LoVo (cell line): Measurements from ENCODE around the gene GLRA1.
A peak's percentile ranks its signal among the peaks of the same experiment; 100 is the strongest.

Source experiments
- DNase-seq: peaks from one replicate; pipeline ENCODE4 v3.0.0-alpha.2; 2016; ENCODE audit warnings: low spot score

The GLRA1 gene

DNA sequence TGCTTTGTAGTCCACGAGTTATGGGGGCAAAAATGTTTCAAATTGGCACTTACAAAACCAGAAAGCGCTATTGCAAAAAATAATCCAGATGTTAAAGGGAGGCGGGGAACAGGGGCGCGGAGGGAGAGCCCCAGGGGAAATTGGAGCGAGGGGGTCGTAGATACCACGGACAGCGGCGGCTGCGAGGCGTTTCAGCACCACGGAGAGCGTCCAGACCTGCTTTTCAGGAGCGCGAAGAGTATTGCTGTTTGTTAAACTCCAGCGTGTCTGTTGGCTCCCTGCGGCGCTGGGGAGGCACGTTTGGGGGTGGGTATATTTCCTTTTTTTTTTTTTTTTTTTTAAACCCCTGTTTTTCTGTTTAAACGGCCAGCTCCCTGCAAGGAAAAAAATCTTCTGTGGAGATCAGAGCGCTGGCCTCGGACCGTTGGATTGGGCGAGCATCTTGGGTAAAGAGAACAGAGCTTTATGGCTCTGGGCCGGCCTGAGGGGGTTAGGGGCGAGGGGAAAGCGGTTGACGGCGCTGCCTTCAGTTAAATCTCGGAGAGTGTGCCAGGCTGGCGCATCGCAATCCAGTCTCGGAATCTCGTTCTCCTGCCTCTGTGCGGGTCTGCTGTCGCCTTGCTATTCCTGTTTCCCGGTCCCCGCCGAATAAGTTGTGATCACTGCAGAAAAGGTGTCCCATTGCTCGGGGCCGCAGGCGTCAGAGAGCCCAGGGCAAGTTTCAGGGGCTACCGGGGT, at the start of gene GLRA1:
GLRA1 (minus strand) TSS at position 288 of the 738 bp plus-strand sequence. CDS start 302 bp downstream, outside the sequence.
- DNase-seq = peak; percentile 64

DNA sequence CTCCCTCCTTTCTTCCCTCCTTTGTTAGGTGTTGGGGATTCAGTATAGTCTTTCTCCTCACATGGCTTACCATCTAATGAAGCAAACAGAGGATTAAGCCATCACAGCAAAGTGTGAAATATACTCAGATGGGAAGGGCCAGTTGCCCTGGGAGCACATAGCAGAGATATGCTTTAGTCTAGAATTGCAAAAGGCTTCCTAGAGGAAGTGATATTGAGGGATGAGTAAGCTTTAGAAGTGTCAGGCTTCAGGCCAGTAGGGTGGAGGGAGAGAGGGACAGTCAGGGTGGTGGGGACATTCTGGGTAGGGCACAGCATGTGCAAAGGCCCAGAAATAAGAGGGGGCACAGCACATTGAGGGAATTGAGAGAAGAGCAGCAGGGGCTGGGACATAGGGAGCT, 46.2 kb upstream of the GLRA1 start:
- DNase-seq = no peak

DNA sequence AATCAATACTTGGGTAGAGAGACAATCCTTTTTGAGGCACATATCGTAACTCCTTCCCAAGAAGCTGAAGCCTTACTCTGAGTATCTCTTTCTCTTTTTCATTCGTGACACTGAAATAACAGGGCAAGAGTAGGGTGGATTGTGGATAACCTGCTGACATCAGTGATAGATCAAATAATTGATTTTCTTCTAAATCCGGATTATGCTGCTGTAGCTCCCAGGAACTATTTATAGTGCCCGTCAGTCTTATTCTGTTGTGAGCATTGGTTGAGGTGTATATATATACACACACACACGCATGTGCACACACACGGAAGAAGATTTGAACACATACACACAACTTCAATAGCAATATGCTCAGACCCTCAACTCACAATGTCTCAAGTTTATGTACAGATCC, 43.2 kb upstream of the GLRA1 start:
- no peak for DNase-seq

DNA sequence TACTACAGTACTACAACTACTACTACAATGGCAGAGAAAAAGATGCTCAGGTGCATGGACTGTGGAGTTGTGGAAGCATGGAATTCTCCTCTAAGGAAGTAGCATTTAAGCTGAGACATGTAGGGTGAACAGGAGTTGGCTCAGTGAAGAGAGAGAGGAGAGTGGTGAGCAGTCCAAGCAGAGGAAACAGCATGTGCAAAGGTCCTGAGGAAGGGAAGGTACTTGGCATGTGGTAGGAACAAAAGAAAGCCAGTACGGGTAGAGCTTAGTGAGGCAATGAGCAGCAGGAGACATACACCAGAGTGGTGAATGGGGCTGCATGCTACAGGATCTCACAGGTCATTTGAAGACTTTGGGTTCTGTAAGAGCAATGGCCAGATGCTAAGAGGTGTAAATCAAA, 41.4 kb upstream of the GLRA1 start:
- DNase-seq = no peak

GRCh38 chr5:151964471-151964870, 39.8 kb upstream of the GLRA1 start:
- DNase-seq = no peak

DNA sequence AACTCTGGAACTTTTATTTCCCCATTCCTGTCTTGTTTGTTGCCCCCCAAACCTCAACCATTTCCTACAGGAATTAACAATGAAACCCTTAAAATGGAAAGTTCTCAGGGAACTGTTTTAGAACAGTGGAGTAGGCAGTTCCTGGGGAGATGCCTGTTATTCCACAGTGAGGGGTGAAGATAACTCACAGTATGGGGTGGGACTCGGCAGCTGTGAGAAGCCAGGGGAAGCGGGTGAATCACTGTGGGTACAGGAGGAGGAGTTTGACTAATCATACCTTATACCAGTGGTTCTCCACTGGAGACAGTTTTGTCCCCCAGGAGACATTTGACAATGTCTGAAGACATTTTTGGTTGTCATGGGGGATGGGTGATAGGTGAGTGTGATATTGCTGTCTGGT, 36.9 kb upstream of the GLRA1 start:
- DNase-seq = no peak

DNA sequence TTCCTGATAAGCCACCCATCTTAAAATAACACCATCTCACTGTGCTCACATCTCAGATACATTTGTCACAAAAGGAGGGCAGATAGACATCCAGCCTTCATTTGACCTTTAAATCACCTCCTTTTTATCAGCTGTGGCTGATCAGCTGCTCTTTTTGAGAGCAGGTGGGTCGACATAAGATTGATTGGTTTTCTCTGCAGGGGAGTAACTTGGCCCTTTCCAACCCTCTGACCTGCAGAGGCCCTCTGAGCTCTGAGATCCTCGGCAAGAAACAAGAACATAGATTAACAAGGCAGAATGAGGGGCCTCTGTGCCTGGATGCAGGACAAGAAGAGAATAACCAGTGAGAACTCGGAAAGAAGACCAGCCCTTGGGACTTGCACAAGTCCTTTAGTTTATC, 33.5 kb upstream of the GLRA1 start:
- DNase-seq = no peak

DNA sequence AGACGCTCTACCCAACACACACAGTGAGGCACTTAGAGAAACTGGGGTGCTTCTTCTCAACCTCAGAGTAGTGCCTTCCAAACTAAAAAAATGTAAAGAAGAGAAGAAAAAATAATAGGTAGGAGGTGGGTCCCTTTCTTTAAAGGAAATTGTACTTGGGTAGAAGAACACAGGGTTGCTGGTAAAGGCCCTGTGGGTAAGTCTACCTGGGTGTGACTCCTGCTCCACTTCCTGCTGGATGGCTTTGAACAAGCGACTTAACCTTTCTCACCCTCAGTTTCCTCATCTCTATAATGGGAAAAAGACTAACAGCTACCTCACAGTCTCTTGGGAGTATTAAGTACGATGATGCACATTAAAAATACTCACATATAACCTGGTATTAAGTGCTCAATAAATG, 32.1 kb upstream of the GLRA1 start:
- no peak for DNase-seq

DNA sequence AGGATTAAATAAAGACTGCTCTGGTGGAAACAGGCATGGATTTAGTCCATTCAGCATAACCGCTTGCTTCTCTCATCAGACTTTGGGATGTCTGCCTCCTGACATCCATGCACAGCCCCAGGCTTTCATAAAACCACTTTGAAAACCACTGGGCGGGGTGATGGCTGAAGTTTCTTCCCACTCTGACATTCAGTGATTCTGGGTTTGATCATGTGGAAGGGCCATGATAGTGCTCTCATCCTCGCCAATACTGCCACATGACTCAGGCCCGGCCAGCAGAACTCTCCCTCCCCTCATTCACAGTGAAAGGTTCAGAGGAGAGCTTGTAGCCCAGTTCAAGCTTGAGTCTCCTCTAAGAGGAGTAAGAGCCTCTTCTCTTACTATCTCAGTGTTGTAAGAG, 29.6 kb upstream of the GLRA1 start:
- DNase-seq = no peak

GRCh38 chr5:151953833-151954232, 29.2 kb upstream of the GLRA1 start:
- DNase-seq = no peak

DNA sequence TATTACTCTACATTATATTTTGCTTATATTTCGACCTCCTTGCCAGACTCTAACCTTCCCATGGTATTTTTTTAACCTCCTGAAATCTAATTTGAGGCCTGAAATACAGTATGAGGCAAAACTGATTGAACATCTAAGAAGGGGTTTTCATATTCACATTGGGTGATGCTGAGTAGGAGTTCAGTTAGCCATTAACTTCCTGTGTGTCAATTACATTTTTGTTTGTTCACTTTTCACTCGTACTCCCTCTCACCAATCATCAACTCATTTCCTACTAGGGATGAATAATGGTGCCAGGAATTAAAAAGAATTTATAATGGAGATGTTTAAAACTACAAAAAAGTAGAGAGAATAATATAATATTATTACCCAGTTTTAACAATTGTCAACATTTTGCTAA, 27.6 kb upstream of the GLRA1 start:
- no peak for DNase-seq

GRCh38 chr5:151950706-151951105, 26.1 kb upstream of the GLRA1 start:
- no peak for DNase-seq

GRCh38 chr5:151949701-151950308, 25.2 kb upstream of the GLRA1 start:
- no peak for DNase-seq

DNA sequence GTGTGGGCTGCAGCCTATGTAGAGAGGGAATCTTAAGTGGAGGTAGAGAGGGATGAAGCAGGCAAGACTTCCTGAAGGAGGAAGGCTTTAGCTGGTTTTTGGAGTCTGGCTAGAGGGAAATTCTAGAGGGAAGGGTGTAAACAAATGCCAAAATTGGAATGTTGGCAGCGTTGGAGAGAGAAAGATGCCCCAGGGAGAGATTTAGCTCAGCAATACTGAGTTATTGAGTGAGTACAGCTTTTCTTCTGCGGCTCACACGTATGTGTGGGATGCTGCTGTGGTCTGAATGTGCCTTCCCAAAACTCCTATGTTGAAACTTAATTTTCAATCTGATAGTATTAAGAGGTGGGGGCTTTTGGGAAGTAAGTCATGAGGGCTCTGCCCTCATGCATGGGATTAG, 24.5 kb upstream of the GLRA1 start:
- DNase-seq = no peak

- DNase-seq = no peak
Observed at GRCh38 chr5:151947931-151948608, 23.4 kb upstream of the GLRA1 start.

DNA sequence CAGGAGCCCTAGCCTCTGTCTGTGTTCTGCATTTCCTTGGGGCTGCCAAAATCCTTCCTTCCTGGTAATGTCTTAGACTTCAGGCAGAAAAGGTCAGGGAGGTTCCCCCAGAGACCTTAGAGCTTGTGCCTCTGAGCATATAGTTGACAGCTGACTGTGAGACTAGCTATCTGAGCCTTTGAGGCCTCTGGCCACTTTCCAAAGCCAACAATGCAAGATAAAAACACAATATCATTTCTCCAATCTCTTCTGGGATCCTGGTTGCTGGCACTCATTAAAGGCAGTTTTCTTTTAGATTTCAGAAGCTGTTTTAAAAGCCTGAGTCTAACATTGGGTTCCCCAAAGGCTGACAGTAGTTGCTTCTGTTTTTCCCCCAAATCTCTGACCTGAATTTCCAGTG, 13.2 kb upstream of the GLRA1 start:
- DNase-seq = no peak

- DNase-seq = no peak
Observed at GRCh38 chr5:151935135-151935695, 10.6 kb upstream of the GLRA1 start.

- DNase-seq = no peak
Observed at GRCh38 chr5:151931260-151931659, 6.6 kb upstream of the GLRA1 start.

- DNase-seq = no peak
Observed at GRCh38 chr5:151926188-151926587, 1.5 kb upstream of the GLRA1 start.

DNA sequence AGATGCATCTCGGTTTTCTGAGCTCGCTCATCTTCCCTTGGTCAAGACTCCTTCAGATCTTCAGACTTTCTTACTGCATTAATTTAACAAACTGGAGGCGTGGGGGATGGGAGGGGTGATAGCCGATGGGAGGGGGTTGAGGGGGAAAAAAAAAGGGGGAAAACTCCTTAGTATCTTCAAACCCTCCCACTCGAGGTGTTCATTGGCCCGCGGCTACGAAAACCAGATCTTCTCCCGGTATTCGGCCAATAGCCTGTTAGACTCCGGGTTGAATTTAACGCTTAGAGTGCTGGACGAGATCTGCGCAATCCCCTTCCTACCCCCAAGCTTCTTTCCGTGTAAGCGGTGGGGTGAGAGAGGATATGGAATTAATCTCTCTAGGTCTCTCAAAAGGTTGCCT, 689 bp upstream of the GLRA1 start:
- DNase-seq = no peak

DNA sequence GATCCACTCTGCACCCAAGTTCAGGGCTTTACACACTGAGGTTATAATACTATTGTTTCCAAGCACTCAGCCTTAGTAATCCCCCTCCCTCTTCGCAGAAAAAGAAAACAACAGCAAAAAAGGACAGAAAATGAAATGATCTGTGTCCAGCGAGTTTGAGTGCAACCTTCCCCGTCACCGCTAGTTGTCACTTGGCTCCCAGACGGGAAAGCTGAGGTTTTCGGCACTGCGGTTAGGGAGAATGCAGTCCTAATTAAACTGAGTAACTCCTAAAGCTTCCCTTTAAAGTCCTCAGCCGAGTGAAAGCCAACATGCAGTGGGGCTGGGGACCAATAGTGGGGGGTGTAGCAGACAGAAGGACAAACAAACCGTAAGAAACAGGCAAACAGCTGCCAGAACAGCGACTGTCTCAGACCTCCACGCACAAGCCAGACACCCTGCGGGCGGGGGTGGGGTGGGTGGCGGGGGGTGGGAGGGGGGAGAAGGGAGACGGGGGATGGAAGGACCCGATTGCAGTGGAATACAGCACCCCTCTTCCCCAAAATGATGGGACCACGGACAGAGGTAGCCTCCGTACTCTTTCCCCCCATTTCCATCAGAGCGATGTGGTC, 680 bp downstream of the GLRA1 start:
- no peak for DNase-seq

GRCh38 chr5:151921916-151922315, 2.7 kb downstream of the GLRA1 start:
- no peak for DNase-seq

GRCh38 chr5:151917904-151918303, 6.7 kb downstream of the GLRA1 start:
- DNase-seq = no peak
